GM19395 (cell line): Measurements from ENCODE around the gene TRIP11.

Source experiments
- ATAC-seq: cut with Tn5 transposase; IDR thresholded peaks from one replicate; pipeline ENCODE4 v1.9.1; 2021; ENCODE audit warnings: mild to moderate bottlenecking, moderate library complexity; ENCODE audit not compliant: unreplicated experiment

Gene TRIP11

GRCh38 chr14:92012121-92012748 lies 27.6 kb downstream of the TRIP11 start:
- ATAC-seq, result no peak

GRCh38 chr14:92010644-92011043 lies 29.2 kb downstream of the TRIP11 start:
- ATAC-seq, result no peak

GRCh38 chr14:92009604-92010003 lies 30.3 kb downstream of the TRIP11 start:
- ATAC-seq, result no peak

- ATAC-seq, result no peak
These were observed 34.8 kb downstream of the TRIP11 start for GRCh38 chr14:92005019-92005418.

- no peak for ATAC-seq
These were observed 35.8 kb downstream of the TRIP11 start for GRCh38 chr14:92004062-92004461.

GRCh38 chr14:91998667-91999570 lies 40.9 kb downstream of the TRIP11 start:
- no peak for ATAC-seq

GRCh38 chr14:91997492-91997891 lies 42.4 kb downstream of the TRIP11 start:
- no peak for ATAC-seq

GRCh38 chr14:91996948-91997371 lies 42.9 kb downstream of the TRIP11 start:
- no peak for ATAC-seq

- ATAC-seq, result no peak
These were observed 52.7 kb downstream of the TRIP11 start for GRCh38 chr14:91987192-91987591.

- ATAC-seq, result no peak
These were observed 54.2 kb downstream of the TRIP11 start for GRCh38 chr14:91985521-91986255.

GRCh38 chr14:91985008-91985407 lies 54.9 kb downstream of the TRIP11 start:
- ATAC-seq, result no peak

- ATAC-seq, result no peak
These were observed 56.3 kb downstream of the TRIP11 start for GRCh38 chr14:91983588-91983987.

GRCh38 chr14:91980157-91980556 lies 59.7 kb downstream of the TRIP11 start:
- no peak for ATAC-seq

- ATAC-seq, result no peak
These were observed 62.0 kb downstream of the TRIP11 start for GRCh38 chr14:91977884-91978283.

GRCh38 chr14:91975763-91976162 lies 64.1 kb downstream of the TRIP11 start:
- no peak for ATAC-seq

- ATAC-seq, result no peak
These were observed 68.6 kb downstream of the TRIP11 start for GRCh38 chr14:91971188-91971778.

- ATAC-seq, result no peak
These were observed 71.6 kb downstream of the TRIP11 start for GRCh38 chr14:91968280-91968679.

GRCh38 chr14:91964724-91965123 lies 75.1 kb downstream of the TRIP11 start:
- ATAC-seq, result no peak

- ATAC-seq, result no peak
These were observed 75.8 kb downstream of the TRIP11 start for GRCh38 chr14:91964011-91964410.

GRCh38 chr14:91963465-91963864 lies 76.4 kb downstream of the TRIP11 start:
- ATAC-seq, result no peak
